Measurements from ENCODE around the gene TCF23.

DNA sequence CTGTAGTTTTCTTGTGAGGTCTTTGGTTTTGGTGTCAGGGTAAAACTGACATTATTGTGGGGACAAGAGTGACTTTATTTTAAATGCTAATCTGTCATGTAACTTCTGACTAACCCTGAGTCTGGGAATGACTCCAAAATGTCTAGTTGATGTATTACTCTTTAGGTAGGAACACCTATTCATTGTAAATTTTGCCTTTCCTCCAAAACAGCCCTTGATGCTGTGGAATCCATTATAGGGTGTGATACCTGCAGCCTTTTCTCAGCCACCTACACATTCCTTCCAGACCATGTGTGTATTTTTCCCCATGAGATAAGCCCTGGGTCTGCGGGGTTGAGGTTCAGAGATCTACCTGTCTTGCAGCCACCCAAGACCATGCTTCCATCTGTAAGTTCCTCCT is 5.5 kb upstream of the TCF23 start:
- TF ChIP-seq, protein P1, sequence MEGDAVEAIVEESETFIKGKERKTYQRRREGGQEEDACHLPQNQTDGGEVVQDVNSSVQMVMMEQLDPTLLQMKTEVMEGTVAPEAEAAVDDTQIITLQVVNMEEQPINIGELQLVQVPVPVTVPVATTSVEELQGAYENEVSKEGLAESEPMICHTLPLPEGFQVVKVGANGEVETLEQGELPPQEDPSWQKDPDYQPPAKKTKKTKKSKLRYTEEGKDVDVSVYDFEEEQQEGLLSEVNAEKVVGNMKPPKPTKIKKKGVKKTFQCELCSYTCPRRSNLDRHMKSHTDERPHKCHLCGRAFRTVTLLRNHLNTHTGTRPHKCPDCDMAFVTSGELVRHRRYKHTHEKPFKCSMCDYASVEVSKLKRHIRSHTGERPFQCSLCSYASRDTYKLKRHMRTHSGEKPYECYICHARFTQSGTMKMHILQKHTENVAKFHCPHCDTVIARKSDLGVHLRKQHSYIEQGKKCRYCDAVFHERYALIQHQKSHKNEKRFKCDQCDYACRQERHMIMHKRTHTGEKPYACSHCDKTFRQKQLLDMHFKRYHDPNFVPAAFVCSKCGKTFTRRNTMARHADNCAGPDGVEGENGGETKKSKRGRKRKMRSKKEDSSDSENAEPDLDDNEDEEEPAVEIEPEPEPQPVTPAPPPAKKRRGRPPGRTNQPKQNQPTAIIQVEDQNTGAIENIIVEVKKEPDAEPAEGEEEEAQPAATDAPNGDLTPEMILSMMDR (conservative IDR thresholded peaks at IDR 0.05; ENCODE audit: low read depth in 2 of 2): no peak
- TF ChIP-seq, protein P2, sequence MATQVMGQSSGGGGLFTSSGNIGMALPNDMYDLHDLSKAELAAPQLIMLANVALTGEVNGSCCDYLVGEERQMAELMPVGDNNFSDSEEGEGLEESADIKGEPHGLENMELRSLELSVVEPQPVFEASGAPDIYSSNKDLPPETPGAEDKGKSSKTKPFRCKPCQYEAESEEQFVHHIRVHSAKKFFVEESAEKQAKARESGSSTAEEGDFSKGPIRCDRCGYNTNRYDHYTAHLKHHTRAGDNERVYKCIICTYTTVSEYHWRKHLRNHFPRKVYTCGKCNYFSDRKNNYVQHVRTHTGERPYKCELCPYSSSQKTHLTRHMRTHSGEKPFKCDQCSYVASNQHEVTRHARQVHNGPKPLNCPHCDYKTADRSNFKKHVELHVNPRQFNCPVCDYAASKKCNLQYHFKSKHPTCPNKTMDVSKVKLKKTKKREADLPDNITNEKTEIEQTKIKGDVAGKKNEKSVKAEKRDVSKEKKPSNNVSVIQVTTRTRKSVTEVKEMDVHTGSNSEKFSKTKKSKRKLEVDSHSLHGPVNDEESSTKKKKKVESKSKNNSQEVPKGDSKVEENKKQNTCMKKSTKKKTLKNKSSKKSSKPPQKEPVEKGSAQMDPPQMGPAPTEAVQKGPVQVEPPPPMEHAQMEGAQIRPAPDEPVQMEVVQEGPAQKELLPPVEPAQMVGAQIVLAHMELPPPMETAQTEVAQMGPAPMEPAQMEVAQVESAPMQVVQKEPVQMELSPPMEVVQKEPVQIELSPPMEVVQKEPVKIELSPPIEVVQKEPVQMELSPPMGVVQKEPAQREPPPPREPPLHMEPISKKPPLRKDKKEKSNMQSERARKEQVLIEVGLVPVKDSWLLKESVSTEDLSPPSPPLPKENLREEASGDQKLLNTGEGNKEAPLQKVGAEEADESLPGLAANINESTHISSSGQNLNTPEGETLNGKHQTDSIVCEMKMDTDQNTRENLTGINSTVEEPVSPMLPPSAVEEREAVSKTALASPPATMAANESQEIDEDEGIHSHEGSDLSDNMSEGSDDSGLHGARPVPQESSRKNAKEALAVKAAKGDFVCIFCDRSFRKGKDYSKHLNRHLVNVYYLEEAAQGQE (IDR thresholded peaks at IDR 0.05; ENCODE audit: unreplicated experiment): no peak
- TF ChIP-seq EZH2phosphoT487 (IDR thresholded peaks at IDR 0.05; ENCODE audit: unreplicated experiment) (no peak), EZH2 (IDR thresholded peaks at IDR 0.05; ENCODE audit: low read depth, unreplicated experiment) (no peak), POLR2AphosphoS5 (IDR thresholded peaks at IDR 0.05; ENCODE audit: low read depth) (no peak), ZNF331 (CRISPR knock-in tag; IDR thresholded peaks at IDR 0.05; ENCODE audit: low read depth) (no peak), STAT1 (IDR thresholded peaks at IDR 0.05; ENCODE audit: unreplicated experiment) (no peak), CREB1 (CRISPR knock-in tag; IDR thresholded peaks at IDR 0.05; ENCODE audit: low read depth) (no peak), ZNF114 (CRISPR knock-in tag; IDR thresholded peaks at IDR 0.05) (no peak)
- TF ChIP-seq, protein P3, sequence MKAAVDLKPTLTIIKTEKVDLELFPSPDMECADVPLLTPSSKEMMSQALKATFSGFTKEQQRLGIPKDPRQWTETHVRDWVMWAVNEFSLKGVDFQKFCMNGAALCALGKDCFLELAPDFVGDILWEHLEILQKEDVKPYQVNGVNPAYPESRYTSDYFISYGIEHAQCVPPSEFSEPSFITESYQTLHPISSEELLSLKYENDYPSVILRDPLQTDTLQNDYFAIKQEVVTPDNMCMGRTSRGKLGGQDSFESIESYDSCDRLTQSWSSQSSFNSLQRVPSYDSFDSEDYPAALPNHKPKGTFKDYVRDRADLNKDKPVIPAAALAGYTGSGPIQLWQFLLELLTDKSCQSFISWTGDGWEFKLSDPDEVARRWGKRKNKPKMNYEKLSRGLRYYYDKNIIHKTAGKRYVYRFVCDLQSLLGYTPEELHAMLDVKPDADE (IDR thresholded peaks at IDR 0.05): no peak
